Osteocyte (in vitro differentiated cells): Measurements from ENCODE around the gene CDH16. TPM values are rescaled to one million over a fixed set of nuclear protein-coding genes. Genes with fewer than 3 reads are reported as not detected.
"Not testable (repeated sequence)": the region's sequence is repeated elsewhere in the genome, so short reads cannot be mapped to it uniquely, and the experiment has no call there.

ENCODE experiments used
- DNase-seq: peaks from one replicate; pipeline ENCODE4 v3.0.0; 2021; ENCODE audit warnings: mixed read lengths; ENCODE audit not compliant: unreplicated experiment; ENCODE audit errors: extremely low spot score
- H3K27ac Mint-ChIP-seq: one replicate; pipeline ENCODE4 v1.8.0; 2021; ENCODE audit warnings: mild to moderate bottlenecking, mixed read lengths; ENCODE audit not compliant: unreplicated experiment
- H3K27me3 Mint-ChIP-seq: one replicate; pipeline ENCODE4 v1.8.0; 2021; ENCODE audit warnings: mixed read lengths; ENCODE audit not compliant: unreplicated experiment
- H3K36me3 Mint-ChIP-seq: one replicate; pipeline ENCODE4 v1.8.0; 2021; ENCODE audit warnings: mixed read lengths; ENCODE audit not compliant: unreplicated experiment
- H3K4me1 Mint-ChIP-seq: one replicate; pipeline ENCODE4 v1.8.0; 2021; ENCODE audit warnings: mixed read lengths; ENCODE audit not compliant: unreplicated experiment
- H3K4me3 Mint-ChIP-seq: one replicate; pipeline ENCODE4 v1.8.0; 2021; ENCODE audit warnings: mild to moderate bottlenecking, moderate library complexity, mixed read lengths; ENCODE audit not compliant: unreplicated experiment
- H3K9me3 Mint-ChIP-seq: one replicate; pipeline ENCODE4 v1.8.0; 2021; ENCODE audit warnings: mixed read lengths; ENCODE audit not compliant: unreplicated experiment
- total RNA-seq: library from RNA; stranded (reverse); gene quantifications from 2 replicates; pipeline ENCODE4 v1.2.1, GENCODE V29; 2021
- TF ChIP-seq, protein P1 (sequence below): fragments of 200-600 bp; sonication (generic); IDR thresholded peaks from 2 replicates; pipeline ENCODE4 v1.5.0; 2021; ENCODE audit warnings: antibody characterized with exemption, mild to moderate bottlenecking, moderate library complexity

Gene CDH16
- total RNA-seq, 1 donor from 2014 or later = not detected

DNA sequence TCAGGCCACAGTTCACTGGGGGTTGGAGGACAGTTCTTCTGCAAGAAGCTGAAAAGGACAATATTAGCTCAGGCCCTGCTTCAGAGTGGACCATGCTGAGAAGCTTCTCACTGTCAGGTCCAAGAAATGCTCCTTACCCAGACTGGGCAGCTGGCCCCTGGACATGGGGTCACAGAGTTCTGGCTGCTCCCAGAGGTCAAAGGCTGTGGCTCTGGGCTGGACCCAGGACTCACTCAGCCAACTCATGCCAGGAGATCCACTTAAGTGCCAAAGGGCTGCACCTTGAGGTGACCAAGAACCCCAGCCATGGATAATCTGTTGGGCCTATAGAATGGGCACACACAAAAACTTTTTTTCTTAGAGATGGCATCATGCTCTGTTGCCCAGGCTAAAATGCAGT is 20.7 kb upstream of the CDH16 start:
- TF ChIP-seq, protein P1, sequence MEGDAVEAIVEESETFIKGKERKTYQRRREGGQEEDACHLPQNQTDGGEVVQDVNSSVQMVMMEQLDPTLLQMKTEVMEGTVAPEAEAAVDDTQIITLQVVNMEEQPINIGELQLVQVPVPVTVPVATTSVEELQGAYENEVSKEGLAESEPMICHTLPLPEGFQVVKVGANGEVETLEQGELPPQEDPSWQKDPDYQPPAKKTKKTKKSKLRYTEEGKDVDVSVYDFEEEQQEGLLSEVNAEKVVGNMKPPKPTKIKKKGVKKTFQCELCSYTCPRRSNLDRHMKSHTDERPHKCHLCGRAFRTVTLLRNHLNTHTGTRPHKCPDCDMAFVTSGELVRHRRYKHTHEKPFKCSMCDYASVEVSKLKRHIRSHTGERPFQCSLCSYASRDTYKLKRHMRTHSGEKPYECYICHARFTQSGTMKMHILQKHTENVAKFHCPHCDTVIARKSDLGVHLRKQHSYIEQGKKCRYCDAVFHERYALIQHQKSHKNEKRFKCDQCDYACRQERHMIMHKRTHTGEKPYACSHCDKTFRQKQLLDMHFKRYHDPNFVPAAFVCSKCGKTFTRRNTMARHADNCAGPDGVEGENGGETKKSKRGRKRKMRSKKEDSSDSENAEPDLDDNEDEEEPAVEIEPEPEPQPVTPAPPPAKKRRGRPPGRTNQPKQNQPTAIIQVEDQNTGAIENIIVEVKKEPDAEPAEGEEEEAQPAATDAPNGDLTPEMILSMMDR = no peak

DNA sequence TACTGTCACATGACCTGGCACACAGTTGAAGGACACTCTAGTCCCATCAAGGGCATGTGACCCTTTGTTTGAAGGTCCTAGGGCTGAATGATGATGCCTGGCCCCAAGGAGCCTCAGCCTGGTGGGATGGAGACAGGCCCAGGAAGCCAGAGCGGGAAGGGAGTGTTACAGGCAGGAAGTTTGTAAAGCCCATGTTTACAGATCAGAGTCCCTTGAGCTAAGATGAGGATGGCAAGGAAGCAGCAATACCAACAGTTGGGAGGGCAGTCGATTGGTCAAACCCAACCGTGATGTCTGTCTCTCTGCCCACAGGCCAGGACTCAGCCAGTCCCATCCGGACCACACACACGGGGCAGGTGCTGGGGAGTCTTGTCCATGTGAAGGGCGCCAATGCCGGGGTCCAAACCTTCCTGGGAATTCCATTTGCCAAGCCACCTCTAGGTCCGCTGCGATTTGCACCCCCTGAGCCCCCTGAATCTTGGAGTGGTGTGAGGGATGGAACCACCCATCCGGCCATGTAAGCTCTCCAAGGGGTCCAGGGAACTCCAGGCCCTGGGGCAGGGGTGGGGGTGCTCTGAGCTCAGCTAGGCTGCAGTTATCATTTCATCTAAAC is 19.1 kb upstream of the CDH16 start:
- no peaks in the 10 kb centered on the region for H3K27me3 Mint-ChIP-seq
- peaks cover 13% of the 10 kb centered on the region for H3K36me3 Mint-ChIP-seq
- no peak overlapping the region for H3K27ac Mint-ChIP-seq
- no peaks in the 10 kb centered on the region for H3K9me3 Mint-ChIP-seq
- no peak for DNase-seq
- H3K4me1 Mint-ChIP-seq = peaks cover 37% of the 10 kb centered on the region
- TF ChIP-seq, protein P1 = no peak
- peak overlapping the region; percentile 4 for H3K4me3 Mint-ChIP-seq

More for the DNA sequence above, 20.7 kb upstream of the CDH16 start:
- Mint-ChIP-seq H3K9me3 (no peaks in the 10 kb centered on the region), H3K27ac (no peak overlapping the region), H3K27me3 (no peaks in the 10 kb centered on the region), H3K36me3 (peaks cover 17% of the 10 kb centered on the region), H3K4me1 (peaks cover 24% of the 10 kb centered on the region), H3K4me3 (no peak overlapping the region)
- DNase-seq = no peak

DNA sequence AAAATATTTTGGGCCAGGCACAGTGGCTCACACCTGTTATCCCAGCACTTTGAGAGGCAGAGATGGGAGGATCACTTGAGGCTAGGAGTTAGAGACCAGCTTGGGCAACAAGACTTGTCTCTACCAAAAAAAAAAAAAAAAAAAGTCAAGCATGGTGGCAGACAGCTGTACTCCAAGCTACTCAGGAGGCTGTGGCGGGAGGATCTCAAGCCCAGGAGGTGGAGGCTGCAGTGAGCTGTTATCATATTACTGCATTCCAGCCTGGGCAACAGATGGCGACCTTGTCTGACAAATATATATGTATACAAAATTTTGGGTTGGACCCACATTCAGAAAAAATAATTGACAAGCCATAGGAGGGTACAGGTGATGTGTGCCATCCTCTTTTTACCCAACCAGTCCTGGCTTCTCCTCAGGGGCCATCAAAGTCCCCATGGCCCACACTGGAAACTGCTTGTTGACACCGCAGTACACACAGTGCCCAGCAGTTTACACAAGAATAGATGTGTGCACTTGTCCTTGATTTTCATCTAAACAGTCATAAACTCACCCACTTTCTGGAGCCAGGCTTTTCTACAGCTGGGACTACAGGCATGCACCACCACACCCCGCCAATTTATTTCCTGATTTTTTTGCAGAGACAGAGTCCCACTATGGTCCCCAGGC is 18.3 kb upstream of the CDH16 start:
- DNase-seq = no peak
- peaks cover 6% of the 10 kb centered on the region for H3K36me3 Mint-ChIP-seq

DNA sequence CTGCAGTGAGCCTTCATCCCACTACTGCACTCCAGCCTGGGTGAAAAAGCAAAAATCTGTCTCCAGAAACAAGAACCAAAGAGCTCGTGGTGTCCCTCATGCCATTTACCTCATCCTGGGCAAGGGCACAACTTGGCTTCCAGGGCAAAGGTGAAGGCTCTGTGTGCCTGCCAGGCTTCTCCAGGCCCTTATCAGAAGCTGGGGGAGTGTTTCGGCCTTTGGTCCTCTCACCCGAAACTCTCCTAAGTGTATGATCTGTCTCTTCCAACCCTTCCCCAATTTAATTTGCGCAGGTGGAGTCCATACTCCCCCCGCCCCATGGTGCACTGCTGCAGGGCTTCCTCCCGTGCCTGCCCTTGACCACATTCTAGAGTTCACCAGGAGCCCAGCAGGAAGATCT is 17.8 kb upstream of the CDH16 start:
- H3K27me3 Mint-ChIP-seq = no peaks in the 10 kb centered on the region
- no peaks in the 10 kb centered on the region for H3K9me3 Mint-ChIP-seq
- H3K27ac Mint-ChIP-seq = no peak overlapping the region
- DNase-seq = no peak
- peaks cover 40% of the 10 kb centered on the region for H3K4me1 Mint-ChIP-seq
- peak overlapping the region; percentile 53 for H3K4me3 Mint-ChIP-seq
- peaks cover 4% of the 10 kb centered on the region for H3K36me3 Mint-ChIP-seq
- TF ChIP-seq, protein P1 = no peak

More for the DNA sequence above, 18.3 kb upstream of the CDH16 start:
- no peaks in the 10 kb centered on the region for H3K27me3 Mint-ChIP-seq
- no peak overlapping the region for H3K27ac Mint-ChIP-seq
- H3K9me3 Mint-ChIP-seq = no peaks in the 10 kb centered on the region
- TF ChIP-seq, protein P1 = no peak
- peak overlapping the region; percentile 53 for H3K4me3 Mint-ChIP-seq
- peaks cover 40% of the 10 kb centered on the region for H3K4me1 Mint-ChIP-seq

DNA sequence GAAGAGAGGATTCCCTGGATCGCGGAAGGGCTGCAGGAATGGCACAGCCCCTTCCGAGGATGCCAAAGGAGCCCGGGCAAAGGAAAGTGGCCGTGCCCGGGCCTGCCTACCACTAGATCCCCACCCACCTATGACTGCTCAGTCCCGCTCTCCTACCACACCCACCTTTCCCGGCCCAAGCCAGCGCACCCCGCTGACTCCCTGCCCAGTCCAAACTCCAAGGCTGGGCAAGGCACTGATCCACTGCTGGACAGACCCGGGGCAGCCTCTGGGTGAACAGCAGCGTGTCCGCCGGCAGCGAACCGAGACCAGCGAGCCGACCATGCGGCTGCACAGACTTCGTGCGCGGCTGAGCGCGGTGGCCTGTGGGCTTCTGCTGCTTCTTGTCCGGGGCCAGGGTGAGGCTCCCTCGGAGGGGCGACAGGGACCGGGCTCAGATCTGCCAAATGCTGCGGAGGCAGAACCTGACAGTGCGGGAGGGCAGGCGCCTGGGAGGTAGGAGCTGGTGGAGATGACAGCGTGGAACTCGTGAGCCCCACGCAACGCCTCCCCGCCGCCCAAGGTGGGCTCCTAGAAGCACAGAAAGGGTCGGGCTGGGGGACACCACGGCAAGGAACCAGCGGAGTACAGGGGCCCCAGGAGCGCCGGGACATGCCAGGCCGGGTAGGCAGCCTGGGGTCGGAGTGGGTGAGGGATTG is 16.8 kb upstream of the CDH16 start, which contains the start of gene CES2:
Gene CES2 (plus strand): TSS at position 203 of the 698 bp plus-strand sequence. CDS start 120 bp downstream, at position 323.
- no peak for DNase-seq
- Mint-ChIP-seq H3K27ac (peak within 1 kb of the TSS; percentile 93), H3K9me3 (no peaks in the 10 kb centered on the region), H3K36me3 (peaks cover 4% of the 10 kb centered on the region), H3K4me1 (peaks cover 40% of the 10 kb centered on the region), H3K4me3 (peak within 1 kb of the TSS; percentile 96), H3K27me3 (no peaks in the 10 kb centered on the region)
- TF ChIP-seq, protein P1 = no peak

DNA sequence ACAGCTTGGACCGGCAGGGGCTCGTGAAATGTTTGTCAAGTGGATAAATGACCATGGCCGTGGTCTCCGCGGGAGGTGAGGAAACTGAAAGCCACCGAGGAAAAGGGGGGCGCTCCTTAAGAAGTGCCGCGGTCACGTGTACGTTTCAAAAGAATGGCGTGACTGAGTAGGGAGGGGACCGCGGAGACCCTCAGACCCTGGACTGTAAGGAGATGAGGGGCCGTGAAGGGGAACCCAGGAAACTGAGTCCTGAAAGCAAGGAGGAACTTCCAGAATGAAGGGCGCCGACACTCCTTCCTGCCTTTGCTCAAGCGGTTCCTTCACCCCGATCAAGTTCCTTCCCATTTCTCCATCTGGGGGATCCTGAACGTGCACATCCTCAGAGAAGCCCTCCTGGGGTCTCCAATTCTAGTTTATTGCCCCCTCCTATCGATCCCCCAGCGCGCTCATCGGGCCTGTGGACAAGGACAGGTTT is 16.2 kb upstream of the CDH16 start:
- Mint-ChIP-seq H3K4me1 (peaks cover 40% of the 10 kb centered on the region), H3K27ac (peak overlapping the region; percentile 93), H3K4me3 (peak overlapping the region; percentile 96)
- H3K9me3 Mint-ChIP-seq, H3K36me3 Mint-ChIP-seq, DNase-seq, H3K27me3 Mint-ChIP-seq: not testable (repeated sequence)
